Activated T-cell treated with anti-CD3 and anti-CD28 coated beads, Interleukin-2, amount 50 U/mL, for 48 hours (primary cell): ENCODE measurements around the gene NKX1-1.

ENCODE experiments used
- DNase-seq, 2 experiments: peaks; one replicate each; pipeline ENCODE4 v3.0.0-alpha.2; 2020

Gene NKX1-1

GRCh38 chr4:1357356-1358248, 48.6 kb downstream of the NKX1-1 start:
- DNase-seq = no peak

GRCh38 chr4:1356181-1356998, 49.9 kb downstream of the NKX1-1 start:
- DNase-seq = peak; percentile 64 to 68

- no peak for DNase-seq
Measured at GRCh38 chr4:1355378-1355777, 50.9 kb downstream of the NKX1-1 start.

- no peak for DNase-seq
Measured at GRCh38 chr4:1354983-1355275, 51.3 kb downstream of the NKX1-1 start.

GRCh38 chr4:1354136-1354982, 51.9 kb downstream of the NKX1-1 start:
- no peak for DNase-seq

- DNase-seq = no peak
Measured at GRCh38 chr4:1353186-1354055, 52.8 kb downstream of the NKX1-1 start.
